ENCODE measurements around the gene TBC1D17. TPM values are rescaled to one million over a fixed set of nuclear protein-coding genes. Genes with fewer than 3 reads are reported as not detected.

TBC1D17 gene
- total and polyA plus RNA-seq, 2 experiments from 2014 or later, result 6.6 to 32.4 TPM

GRCh38 chr19:49861107-49861506 lies 16.4 kb upstream of the TBC1D17 start:
- H3K27ac ChIP-seq, result no peak overlapping the region
- 39 to 46% methylated on average over 13 of the region's 13 CpGs for WGBS, 2 experiments (ENCODE audit: low coverage in 1 of 2, low lambda C conversion rate in 2 of 2, missing lambda C conversion rate in 2 of 2)
- peak; percentile 34 for DNase-seq
- in situ Hi-C loops (cut with MboI), result no loop called here
- H3K27me3 ChIP-seq (replicated peaks; ENCODE audit: insufficient read depth), result no peaks in the 10 kb centered on the region
- peaks cover 9% of the 10 kb centered on the region; the same call in 1 of the 2 replicates for H3K36me3 ChIP-seq (ENCODE audit: low read depth)
- H2AFZ ChIP-seq, result no peak overlapping the region
- no peak overlapping the region for H3K4me3 ChIP-seq
- H3K9me3 ChIP-seq (ENCODE audit: low read depth), result no peaks in the 10 kb centered on the region
- TF ChIP-seq EZH2phosphoT487 (IDR thresholded peaks at IDR 0.05; ENCODE audit: insufficient read depth, low read depth) (no peak), EZH2 (IDR thresholded peaks at IDR 0.05; ENCODE audit: insufficient read depth, poor library complexity, severe bottlenecking) (no peak)
- H3K4me1 ChIP-seq (ENCODE audit: insufficient read depth), result peaks cover 11% of the 10 kb centered on the region
- H3K9me2 ChIP-seq (ENCODE audit: insufficient read depth), result no peaks in the 10 kb centered on the region
- no peak overlapping the region for H3K9ac ChIP-seq
- H3F3A ChIP-seq (ENCODE audit: insufficient read depth), result peaks cover 22% of the 10 kb centered on the region; the same call in 1 of the 2 replicates
- H3K79me2 ChIP-seq (ENCODE audit: insufficient read depth), result peaks cover 26% of the 10 kb centered on the region
- H4K20me1 ChIP-seq (ENCODE audit: insufficient read depth), result no peaks in the 10 kb centered on the region
- H3K4me2 ChIP-seq (ENCODE audit: unreplicated experiment), result no peak overlapping the region

- 84 to 85% methylated on average over 35 to 60 of the region's 60 CpGs for WGBS, 2 experiments (ENCODE audit: low coverage in 1 of 2, low lambda C conversion rate in 2 of 2, missing lambda C conversion rate in 2 of 2)
- in situ Hi-C loops (cut with MboI), result no loop called here
- H3K36me3 ChIP-seq (ENCODE audit: low read depth), result peaks cover 9% of the 10 kb centered on the region; the same call in 1 of the 2 replicates
Measured at GRCh38 chr19:49861541-49862378, 15.7 kb upstream of the TBC1D17 start.

GRCh38 chr19:49862391-49863253 lies 14.9 kb upstream of the TBC1D17 start:
- H3K4me3 ChIP-seq, result no peak overlapping the region
- H3K4me2 ChIP-seq (ENCODE audit: unreplicated experiment), result no peak overlapping the region
- H3K9me3 ChIP-seq (ENCODE audit: low read depth), result no peaks in the 10 kb centered on the region
- H3K4me1 ChIP-seq (ENCODE audit: insufficient read depth), result peaks cover 14% of the 10 kb centered on the region
- H3K79me2 ChIP-seq (ENCODE audit: insufficient read depth), result peaks cover 32% of the 10 kb centered on the region
- H2AFZ ChIP-seq, result no peak overlapping the region
- no peaks in the 10 kb centered on the region for H3K27me3 ChIP-seq (replicated peaks; ENCODE audit: insufficient read depth)
- no peak for TF ChIP-seq EZH2phosphoT487 (IDR thresholded peaks at IDR 0.05; ENCODE audit: insufficient read depth, low read depth)
- no peak for TF ChIP-seq EZH2 (IDR thresholded peaks at IDR 0.05; ENCODE audit: insufficient read depth, poor library complexity, severe bottlenecking)
- no peaks in the 10 kb centered on the region for H3K9me2 ChIP-seq (ENCODE audit: insufficient read depth)
- peaks cover 17% of the 10 kb centered on the region for H3F3A ChIP-seq (ENCODE audit: insufficient read depth)
- no peaks in the 10 kb centered on the region for H4K20me1 ChIP-seq (ENCODE audit: insufficient read depth)
- in situ Hi-C loops (cut with MboI), result no loop called here
- peaks cover 9% of the 10 kb centered on the region; the same call in 1 of the 2 replicates for H3K36me3 ChIP-seq (ENCODE audit: low read depth)
- no peak for DNase-seq
- WGBS, 2 experiments (ENCODE audit: low coverage in 1 of 2, low lambda C conversion rate in 2 of 2, missing lambda C conversion rate in 2 of 2), result 84 to 96% methylated on average over 20 to 48 of the region's 49 CpGs
- H3K9ac ChIP-seq, result no peak overlapping the region
- no peak overlapping the region for H3K27ac ChIP-seq

More at GRCh38 chr19:49861541-49862378, 15.7 kb upstream of the TBC1D17 start:
- Histone ChIP-seq H3K27ac (no peak overlapping the region), H3K4me1 (ENCODE audit: insufficient read depth) (peaks cover 14% of the 10 kb centered on the region), H3K4me3 (no peak overlapping the region), H3K27me3 (replicated peaks; ENCODE audit: insufficient read depth) (no peaks in the 10 kb centered on the region), H3K9ac (no peak overlapping the region), H2AFZ (no peak overlapping the region), H3K79me2 (ENCODE audit: insufficient read depth) (peaks cover 32% of the 10 kb centered on the region), H3K9me2 (ENCODE audit: insufficient read depth) (no peaks in the 10 kb centered on the region), H3K4me2 (ENCODE audit: unreplicated experiment) (no peak overlapping the region), H3K9me3 (ENCODE audit: low read depth) (no peaks in the 10 kb centered on the region), H3F3A (ENCODE audit: insufficient read depth) (peaks cover 22% of the 10 kb centered on the region), H4K20me1 (ENCODE audit: insufficient read depth) (no peaks in the 10 kb centered on the region)
- DNase-seq, result no peak
- TF ChIP-seq EZH2 (IDR thresholded peaks at IDR 0.05; ENCODE audit: insufficient read depth, poor library complexity, severe bottlenecking), result no peak
- TF ChIP-seq EZH2phosphoT487 (IDR thresholded peaks at IDR 0.05; ENCODE audit: insufficient read depth, low read depth), result no peak

GRCh38 chr19:49863254-49863934 lies 14.1 kb upstream of the TBC1D17 start:
- DNase-seq, result no peak
- Histone ChIP-seq H3K4me3 (no peak overlapping the region), H3F3A (ENCODE audit: insufficient read depth) (peaks cover 23% of the 10 kb centered on the region), H3K27ac (no peak overlapping the region), H3K36me3 (ENCODE audit: low read depth) (peaks cover 9% of the 10 kb centered on the region; the same call in 1 of the 2 replicates), H2AFZ (no peak overlapping the region), H3K4me1 (ENCODE audit: insufficient read depth) (peaks cover 14% of the 10 kb centered on the region), H3K9ac (no peak overlapping the region), H4K20me1 (ENCODE audit: insufficient read depth) (no peaks in the 10 kb centered on the region), H3K79me2 (ENCODE audit: insufficient read depth) (peaks cover 32% of the 10 kb centered on the region), H3K27me3 (replicated peaks; ENCODE audit: insufficient read depth) (no peaks in the 10 kb centered on the region), H3K9me3 (ENCODE audit: low read depth) (no peaks in the 10 kb centered on the region), H3K4me2 (ENCODE audit: unreplicated experiment) (no peak overlapping the region), H3K9me2 (ENCODE audit: insufficient read depth) (no peaks in the 10 kb centered on the region)
- TF ChIP-seq EZH2 (IDR thresholded peaks at IDR 0.05; ENCODE audit: insufficient read depth, poor library complexity, severe bottlenecking), result no peak
- TF ChIP-seq EZH2phosphoT487 (IDR thresholded peaks at IDR 0.05; ENCODE audit: insufficient read depth, low read depth), result no peak
- 90% methylated on average over 24 of the region's 24 CpGs for WGBS, 2 experiments (ENCODE audit: low coverage in 1 of 2, low lambda C conversion rate in 2 of 2, missing lambda C conversion rate in 2 of 2)
- in situ Hi-C loops (cut with MboI), result no loop called here

Data from GM23248 (cell line).